T-helper 22 cell (primary cell): ENCODE measurements around the gene MED12L.
"Not testable (repeated sequence)": the region's sequence is repeated elsewhere in the genome, so short reads cannot be mapped to it uniquely, and the experiment has no call there.

Experiments used
- DNase-seq: peaks from one replicate; pipeline ENCODE4 v3.0.0-alpha.2; 2020; ENCODE audit warnings: low read depth

MED12L gene, protein sequence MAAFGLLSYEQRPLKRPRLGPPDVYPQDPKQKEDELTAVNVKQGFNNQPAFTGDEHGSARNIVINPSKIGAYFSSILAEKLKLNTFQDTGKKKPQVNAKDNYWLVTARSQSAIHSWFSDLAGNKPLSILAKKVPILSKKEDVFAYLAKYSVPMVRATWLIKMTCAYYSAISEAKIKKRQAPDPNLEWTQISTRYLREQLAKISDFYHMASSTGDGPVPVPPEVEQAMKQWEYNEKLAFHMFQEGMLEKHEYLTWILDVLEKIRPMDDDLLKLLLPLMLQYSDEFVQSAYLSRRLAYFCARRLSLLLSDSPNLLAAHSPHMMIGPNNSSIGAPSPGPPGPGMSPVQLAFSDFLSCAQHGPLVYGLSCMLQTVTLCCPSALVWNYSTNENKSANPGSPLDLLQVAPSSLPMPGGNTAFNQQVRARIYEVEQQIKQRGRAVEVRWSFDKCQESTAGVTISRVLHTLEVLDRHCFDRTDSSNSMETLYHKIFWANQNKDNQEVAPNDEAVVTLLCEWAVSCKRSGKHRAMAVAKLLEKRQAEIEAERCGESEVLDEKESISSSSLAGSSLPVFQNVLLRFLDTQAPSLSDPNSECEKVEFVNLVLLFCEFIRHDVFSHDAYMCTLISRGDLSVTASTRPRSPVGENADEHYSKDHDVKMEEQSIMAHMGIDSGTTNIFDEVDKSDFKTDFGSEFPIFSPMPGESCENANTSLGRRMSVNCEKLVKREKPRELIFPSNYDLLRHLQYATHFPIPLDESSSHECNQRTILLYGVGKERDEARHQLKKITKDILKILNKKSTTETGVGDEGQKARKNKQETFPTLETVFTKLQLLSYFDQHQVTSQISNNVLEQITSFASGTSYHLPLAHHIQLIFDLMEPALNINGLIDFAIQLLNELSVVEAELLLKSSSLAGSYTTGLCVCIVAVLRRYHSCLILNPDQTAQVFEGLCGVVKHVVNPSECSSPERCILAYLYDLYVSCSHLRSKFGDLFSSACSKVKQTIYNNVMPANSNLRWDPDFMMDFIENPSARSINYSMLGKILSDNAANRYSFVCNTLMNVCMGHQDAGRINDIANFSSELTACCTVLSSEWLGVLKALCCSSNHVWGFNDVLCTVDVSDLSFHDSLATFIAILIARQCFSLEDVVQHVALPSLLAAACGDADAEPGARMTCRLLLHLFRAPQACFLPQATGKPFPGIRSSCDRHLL (N-terminal part only)

GRCh38 chr3:151085227-151085888 lies at the start of gene MED12L:
MED12L (plus strand) TSS chr3:151085664; CDS start chr3:151086927, 1,263 bp downstream.
- DNase-seq, result no peak

GRCh38 chr3:151037746-151038477 lies 47.6 kb upstream of the MED12L start:
- DNase-seq, result no peak

DNA sequence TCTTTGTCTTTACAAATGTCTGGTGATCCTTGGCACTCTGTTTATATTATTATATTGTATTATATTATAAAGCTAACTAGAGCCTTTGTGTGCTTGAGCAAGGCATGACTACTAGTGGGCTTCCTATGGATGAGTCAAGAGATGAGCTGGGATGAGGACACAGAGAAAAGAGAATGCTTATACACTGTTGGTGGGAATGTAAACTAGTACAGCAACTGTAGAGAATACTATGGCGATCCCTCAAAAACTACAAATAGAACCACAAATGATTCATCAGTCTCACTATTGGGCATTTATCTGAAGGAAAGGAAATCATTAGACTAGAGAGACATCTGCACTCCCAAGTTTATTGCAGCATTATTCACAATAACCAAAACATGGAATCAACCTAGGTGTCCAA lies 40.8 kb upstream of the MED12L start:
- no peak for DNase-seq

DNA sequence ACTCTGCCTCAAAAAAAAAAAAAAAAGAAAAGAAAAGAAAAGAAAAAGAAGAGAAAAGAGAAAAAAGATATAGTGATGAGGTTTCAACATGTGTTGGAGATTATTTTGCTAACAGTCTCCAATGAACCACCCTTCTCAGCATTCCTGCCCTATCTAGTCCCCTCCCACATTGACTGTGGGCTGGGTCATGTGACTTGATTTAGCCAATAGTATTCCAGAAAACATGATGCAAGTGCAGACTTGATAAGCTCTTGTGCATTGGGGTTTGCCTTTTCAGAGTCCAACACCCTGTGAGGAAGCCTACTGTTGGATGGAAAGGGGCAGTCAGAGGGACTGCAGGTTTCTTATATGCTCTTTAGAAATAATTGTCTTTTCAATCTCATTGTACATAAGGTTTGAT lies 37.8 kb upstream of the MED12L start:
- DNase-seq, result no peak

DNA sequence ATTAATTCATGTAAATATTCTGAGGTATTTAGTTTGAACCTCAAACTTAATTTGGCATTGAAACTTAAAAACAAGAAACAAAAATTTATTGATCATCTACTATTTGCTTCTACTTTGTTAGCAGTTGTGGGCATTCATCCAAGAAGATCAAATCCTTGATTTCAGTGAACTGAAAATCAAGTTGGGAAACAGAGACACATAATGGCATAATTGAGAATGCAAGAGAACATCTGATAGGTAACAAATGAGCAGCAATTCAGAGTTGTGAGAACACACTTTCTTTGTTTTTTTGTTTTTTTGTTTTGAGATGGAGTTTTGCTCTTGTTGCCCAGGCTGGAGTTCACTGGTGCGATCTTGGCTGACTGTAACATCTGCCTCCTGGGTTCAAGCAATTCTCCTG lies 33.9 kb upstream of the MED12L start:
- no peak for DNase-seq

DNA sequence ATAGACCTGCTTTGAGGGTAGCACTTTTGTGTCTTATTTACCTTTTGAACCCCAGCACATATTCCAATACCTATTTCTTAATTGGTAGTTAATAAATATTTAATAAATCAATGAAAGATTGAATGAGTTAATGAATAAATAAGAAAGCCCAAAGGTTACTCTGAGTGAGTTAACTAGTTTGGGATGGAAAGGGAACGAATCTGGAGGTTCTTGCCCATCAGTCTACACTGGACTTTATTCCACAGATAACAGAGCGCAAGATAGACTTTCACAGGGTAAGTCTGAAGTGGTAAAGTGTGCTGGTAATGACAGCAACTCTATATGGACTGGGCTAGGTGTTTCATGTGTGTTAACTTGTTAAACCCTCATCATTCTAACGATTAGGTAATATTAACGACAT lies 33.1 kb upstream of the MED12L start:
- DNase-seq, result no peak

- no peak for DNase-seq
These were observed 32.7 kb upstream of the MED12L start for GRCh38 chr3:151052756-151053155.

- DNase-seq, result no peak
These were observed 26.7 kb upstream of the MED12L start for GRCh38 chr3:151058740-151059139.

GRCh38 chr3:151062611-151063010 lies 22.9 kb upstream of the MED12L start:
- no peak for DNase-seq

- DNase-seq, result no peak
These were observed 18.3 kb upstream of the MED12L start for GRCh38 chr3:151067158-151067557.

- not testable (repeated sequence) for DNase-seq
These were observed 12.6 kb upstream of the MED12L start for GRCh38 chr3:151072842-151073241.

DNA sequence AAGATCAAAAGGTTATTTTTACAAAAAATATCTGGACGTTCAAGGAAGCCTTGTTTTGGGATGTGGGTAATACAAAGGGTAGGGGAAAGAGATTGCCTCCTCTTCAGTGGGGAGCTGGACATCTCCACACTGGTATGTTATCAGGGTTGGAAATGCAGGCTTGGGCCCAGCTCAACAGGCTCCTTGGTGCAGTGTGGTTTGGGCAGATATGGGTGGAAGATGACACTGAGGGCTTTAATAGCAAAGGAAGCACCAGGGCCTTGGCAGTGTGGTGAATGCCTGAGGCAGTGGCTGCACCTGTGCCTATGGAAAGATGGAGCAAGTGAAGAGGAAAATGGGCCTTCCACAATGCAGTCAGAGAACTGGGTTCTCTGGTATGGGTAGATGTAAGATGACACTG lies 11.2 kb upstream of the MED12L start:
- no peak for DNase-seq

DNA sequence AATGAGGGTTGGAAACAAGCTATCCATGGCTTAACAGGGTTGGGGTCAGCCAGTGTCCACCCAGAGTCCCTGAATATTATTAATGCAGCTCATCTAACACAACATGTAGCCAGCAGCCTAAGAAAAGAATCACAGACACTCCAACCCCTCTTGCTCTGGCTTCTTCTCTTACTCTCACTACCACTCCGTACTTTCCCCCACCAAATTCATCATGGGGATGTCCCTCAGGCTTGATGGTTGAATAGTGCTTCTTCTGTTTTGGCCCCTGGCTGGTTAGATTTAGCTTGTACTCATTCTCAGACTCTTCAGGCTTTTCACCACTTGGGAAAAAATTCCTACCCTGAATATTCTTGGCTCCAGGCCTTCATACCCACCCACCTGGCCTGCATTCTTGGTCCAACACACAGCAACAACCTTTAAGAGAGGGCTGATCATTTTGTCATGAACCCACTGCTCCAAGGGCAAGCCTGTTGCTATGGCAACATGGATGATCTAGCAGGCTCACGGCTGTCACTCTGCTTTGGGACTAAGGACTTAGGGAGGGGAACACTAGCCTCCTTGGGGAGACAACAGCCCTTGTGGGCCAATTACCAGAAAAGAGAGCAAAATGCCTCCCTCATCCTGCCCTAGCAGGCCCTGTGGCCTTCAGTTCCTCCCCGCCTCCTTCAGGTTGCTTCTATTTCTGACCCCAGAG lies 9.4 kb upstream of the MED12L start:
- DNase-seq, result no peak

- no peak for DNase-seq
These were observed 8.8 kb upstream of the MED12L start for GRCh38 chr3:151076626-151077025.

GRCh38 chr3:151081082-151081481 lies 4.4 kb upstream of the MED12L start:
- not testable (repeated sequence) for DNase-seq

DNA sequence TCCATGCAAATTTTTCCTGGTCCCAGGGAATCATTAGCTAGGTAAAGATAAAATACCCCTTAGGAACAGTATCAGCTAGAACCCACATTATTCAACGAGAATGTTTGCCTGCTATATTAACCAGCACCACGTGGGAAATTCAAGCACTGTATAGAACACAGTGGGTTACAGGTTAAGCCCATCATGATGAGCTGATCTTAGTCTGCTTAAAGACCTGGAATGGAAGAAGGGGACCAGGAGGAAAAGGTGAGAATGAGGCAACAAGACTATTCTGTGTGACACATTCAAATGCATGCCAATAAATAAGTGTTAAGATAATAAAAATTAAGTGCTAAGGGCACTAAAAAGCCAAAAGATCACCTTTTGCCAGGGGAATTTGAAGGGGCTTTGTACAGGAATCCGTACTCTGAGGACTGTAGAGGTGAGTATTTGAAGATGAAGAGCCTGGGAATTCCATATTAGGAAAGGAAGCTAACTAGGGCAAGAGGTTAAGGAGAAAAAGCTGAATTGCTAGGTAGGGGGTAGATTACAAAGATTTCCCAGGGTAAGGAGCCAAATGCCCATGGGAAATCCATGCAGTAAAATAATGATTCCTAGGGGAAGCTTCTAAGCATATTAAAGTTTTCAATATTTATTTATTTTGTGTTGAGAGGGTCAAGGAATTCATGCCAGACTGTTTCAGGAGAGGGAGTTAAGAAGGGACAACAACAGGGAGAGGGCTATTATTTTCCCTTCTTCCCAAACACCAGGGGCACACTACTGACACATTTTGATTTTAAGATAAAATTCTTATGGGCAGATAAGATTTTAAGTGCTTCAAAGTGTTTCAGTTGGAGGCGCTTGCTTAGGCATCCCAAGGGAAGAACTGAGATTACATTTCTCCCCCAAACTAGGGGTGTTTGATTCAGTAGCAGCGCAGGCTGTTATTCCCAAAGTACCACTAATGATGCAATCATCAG lies 2.3 kb upstream of the MED12L start:
- no peak for DNase-seq

DNA sequence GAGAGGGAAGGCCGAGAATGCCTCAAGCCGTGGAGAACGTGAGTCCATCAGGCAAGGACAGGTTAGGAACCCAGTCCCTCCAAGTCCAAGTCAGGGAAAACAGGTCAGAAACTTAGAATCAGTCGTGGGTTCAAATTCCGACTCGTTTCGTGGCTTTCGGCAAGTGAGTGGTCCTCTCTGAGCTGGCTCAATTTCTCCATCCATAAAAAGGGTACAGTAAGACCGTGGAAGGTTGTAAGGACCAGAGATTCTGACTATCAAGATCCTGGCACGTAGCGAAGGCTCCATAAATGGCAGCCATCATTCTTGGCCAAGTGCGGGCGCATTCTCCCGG lies 604 bp upstream of the MED12L start:
- DNase-seq, result no peak

GRCh38 chr3:151085889-151086483 lies 522 bp downstream of the MED12L start:
- DNase-seq, result no peak
